Psoas muscle (tissue), 8 donors: ENCODE results near the gene SLC25A13. TPM values are rescaled to one million over a fixed set of nuclear protein-coding genes. Genes with fewer than 3 reads are reported as not detected.

Experiments used
- ATAC-seq, 4 donors: fragments of 200-7000 bp; cut with Tn5 transposase; one replicate each; pipeline ENCODE4 v1.9.1; 2020; ENCODE audit warnings: moderate library complexity in 3 of 4, mild to moderate bottlenecking in 2 of 4
- DNase-seq, 2 donors: peaks; one replicate each; pipeline ENCODE4 v3.0.0-alpha.2; 2020
- H3K27ac ChIP-seq: fragments of 200-600 bp; one replicate; pipeline ENCODE4 v1.8.0; 2022
- H3K27me3 ChIP-seq, 3 donors: fragments of 200-600 bp in 1 of 3; one replicate each; pipeline versions ENCODE4 v1.6.1 to v1.8.0; 2013 to 2022; ENCODE audit warnings: low read length in 2 of 3, mild to moderate bottlenecking in 2 of 3, moderate library complexity in 1 of 3; ENCODE audit not compliant: insufficient read depth in 3 of 3
- H3K36me3 ChIP-seq, 2 donors: fragments of 200-600 bp in 1 of 2; one replicate each; pipeline versions ENCODE4 v1.6.1 to v1.8.0; 2013 to 2022; ENCODE audit warnings: low read depth in 1 of 2, mild to moderate bottlenecking in 1 of 2, moderate library complexity in 1 of 2; ENCODE audit not compliant: insufficient read depth in 1 of 2
- H3K4me1 ChIP-seq: fragments of 200-600 bp; one replicate; pipeline ENCODE4 v1.8.0; 2022
- H3K4me3 ChIP-seq: fragments of 200-600 bp; one replicate; pipeline ENCODE4 v1.8.0; 2022; ENCODE audit warnings: mild to moderate bottlenecking
- H3K9me3 ChIP-seq: fragments of 200-600 bp; one replicate; pipeline ENCODE4 v1.8.0; 2022
- CTCF ChIP-seq: fragments of 200-600 bp; IDR thresholded peaks from one replicate; pipeline ENCODE4 v1.8.0; 2022; ENCODE audit warnings: antibody characterized with exemption
- WGBS, 3 donors: extraction: QIAGEN DNeasy Blood & Tissue Kit; methylation state at CpG; one replicate each; pipeline versions ENCODE4 v1.1.6 to v1.1.7; 2013; 5-methylcytosine and 5-hydroxymethylcytosine counted together
- intact Hi-C, 2 donors: fragments of 100-400 bp; cut with DNase I; formaldehyde crosslinking; loops; one replicate each; pipeline versions ENCODE4 v1.11.0 to v1.14.2; 2022
- polyA plus RNA-seq, 3 donors: library from polyadenylated mRNA; stranded (reverse); fragments of 200-250 nt; gene quantifications; one replicate each; pipeline ENCODE4 v1.2.3, GENCODE V29; 2013
- total RNA-seq, 4 donors: library from RNA; stranded (reverse); fragmentation: NEBNext Ultra II Directional in 2 of 4; extraction: Animal tissue kit (Norgen Biotek cat#: 25700) in 2 of 4; gene quantifications; one replicate each; pipeline versions ENCODE4 v1.2.1 to v1.2.4, GENCODE V29; 2021 to 2023
- donor health status: healthy with polysubstance abuse.
- donor health status: DM: no; HTN: no; CAD: no; lungs with moderate emphysema.
- donor health status: Bipolar disorder and iron deficiency.
- donor health status: healthy.
- donor health status: DM: yes; HTN: yes; CAD: no.
- donor health status: DM: no; HTN: no; CAD: no.
- donor health status: DM: no; HTN: no; CAD: no.
- donor health status: DM: yes; HTN: yes; CAD: no.

Gene SLC25A13
- total and polyA plus RNA-seq, 7 donors: 3.3 to 31.6 (median 9.0) TPM

DNA sequence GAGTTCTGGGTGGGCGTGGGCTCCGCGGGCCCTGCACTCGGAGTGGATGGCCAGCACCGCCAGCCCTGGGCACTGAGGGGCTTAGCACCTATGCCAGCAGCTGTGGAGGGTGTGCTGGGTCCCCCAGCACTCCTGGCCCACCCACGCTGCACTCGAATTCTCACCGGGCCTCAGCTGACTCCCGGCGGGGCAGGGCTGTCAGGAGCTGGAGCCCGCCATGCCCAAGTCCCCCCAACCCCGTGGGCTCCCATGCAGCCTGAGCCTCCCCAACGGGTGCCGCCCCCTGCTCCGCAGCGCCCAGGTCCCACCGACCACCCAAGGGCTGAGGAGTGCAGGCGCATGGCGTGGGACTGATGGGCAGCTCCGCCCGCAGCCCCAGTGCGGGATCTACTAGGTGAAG is 93.1 kb downstream of the SLC25A13 start:
- intact Hi-C loops: no loop called here

DNA sequence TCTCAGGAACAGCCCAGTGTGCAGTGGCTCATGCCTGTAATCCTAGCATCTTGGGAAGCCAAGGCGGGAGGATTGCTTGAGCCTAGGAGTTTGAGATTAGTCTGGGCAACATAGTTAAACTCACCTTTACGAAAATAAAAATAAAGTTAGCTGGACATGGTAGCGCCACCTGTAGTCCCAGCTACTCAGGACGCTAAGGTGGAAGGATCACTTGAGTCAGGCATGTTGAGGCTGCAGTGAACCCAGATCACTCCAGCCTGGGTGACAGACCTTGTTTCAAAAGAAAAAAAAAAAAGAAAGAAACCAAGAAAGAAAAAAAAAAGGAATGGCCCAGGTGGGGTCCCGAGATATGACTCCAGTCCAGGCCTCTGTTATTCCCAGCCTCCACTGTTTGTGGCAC is 96.6 kb downstream of the SLC25A13 start:
- Histone ChIP-seq H3K4me3 (no peak overlapping the region), H3K27me3 (no peaks in the 10 kb centered on the region), H3K36me3 (peaks cover 0 to 7% of the 10 kb centered on the region in 2 donors), H3K27ac (no peak overlapping the region), H3K9me3 (no peaks in the 10 kb centered on the region), H3K4me1 (no peaks in the 10 kb centered on the region)
- no peak for TF ChIP-seq CTCF
- 98 to 99% (median 99%) methylated on average over 5 of the region's 5 CpGs for WGBS, 3 donors
- intact Hi-C loops: no loop called here
- DNase-seq (no peak), ATAC-seq (no peak)

More for the DNA sequence above, 93.1 kb downstream of the SLC25A13 start:
- Histone ChIP-seq H3K27ac (no peak overlapping the region), H3K27me3 (no peaks in the 10 kb centered on the region), H3K36me3 (peaks cover 0 to 7% of the 10 kb centered on the region in 2 donors), H3K4me3 (no peak overlapping the region), H3K9me3 (no peaks in the 10 kb centered on the region), H3K4me1 (no peaks in the 10 kb centered on the region)
- peak in 1 of 2 donors; percentile 39 for DNase-seq
- WGBS, 3 donors: 98 to 99% (median 98%) methylated on average over 19 to 22 of the region's 22 CpGs
- TF ChIP-seq CTCF: no peak
- ATAC-seq: no peak

GRCh38 chr7:96224685-96225084 is 97.2 kb downstream of the SLC25A13 start:
- no peaks in the 10 kb centered on the region for H3K27me3 ChIP-seq
- 95 to 96% (median 96%) methylated on average over 1 of the region's 1 CpG for WGBS, 3 donors
- ATAC-seq (peak in 1 of 4 donors; percentile 48), DNase-seq (no peak)
- intact Hi-C loops: no loop called here
- no peak overlapping the region for H3K4me3 ChIP-seq
- H3K9me3 ChIP-seq: no peaks in the 10 kb centered on the region
- no peak overlapping the region for H3K27ac ChIP-seq
- peak; percentile 19 for TF ChIP-seq CTCF
- peaks cover 0 to 3% of the 10 kb centered on the region in 2 donors for H3K36me3 ChIP-seq
- H3K4me1 ChIP-seq: no peaks in the 10 kb centered on the region

DNA sequence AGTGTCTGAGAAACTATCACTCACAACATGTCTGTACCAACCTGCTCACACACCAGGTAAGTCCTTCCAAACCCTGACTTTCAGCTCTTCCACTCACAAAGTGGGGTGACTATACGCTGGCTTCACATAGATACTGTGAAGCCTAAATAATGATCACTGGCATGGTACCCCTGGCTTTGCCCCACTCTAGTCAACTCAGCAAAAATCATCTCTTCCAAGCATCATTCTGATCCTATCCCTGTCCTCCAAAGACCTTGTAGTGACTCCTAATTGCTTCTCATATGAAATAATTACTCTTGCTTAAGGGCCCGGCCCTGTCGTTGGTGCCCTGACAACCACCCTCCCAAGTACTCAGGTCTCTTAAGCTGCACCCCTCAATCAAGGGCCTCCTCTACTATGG is 97.8 kb downstream of the SLC25A13 start:
- no peaks in the 10 kb centered on the region for H3K36me3 ChIP-seq
- no peaks in the 10 kb centered on the region for H3K9me3 ChIP-seq
- intact Hi-C loops: no loop called here
- H3K4me1 ChIP-seq: no peaks in the 10 kb centered on the region
- WGBS, 3 donors: 86 to 95% (median 88%) methylated on average over 3 of the region's 3 CpGs
- DNase-seq: no peak
- no peak overlapping the region for H3K27ac ChIP-seq
- TF ChIP-seq CTCF: no peak
- no peak overlapping the region for H3K4me3 ChIP-seq
- H3K27me3 ChIP-seq: no peaks in the 10 kb centered on the region
- ATAC-seq: no peak

GRCh38 chr7:96221888-96222287 is 100.0 kb downstream of the SLC25A13 start:
- no peak for ATAC-seq
- Histone ChIP-seq H3K27me3 (no peaks in the 10 kb centered on the region), H3K36me3 (no peaks in the 10 kb centered on the region), H3K9me3 (no peaks in the 10 kb centered on the region), H3K4me1 (no peaks in the 10 kb centered on the region), H3K4me3 (no peak overlapping the region), H3K27ac (no peak overlapping the region)
- no peak for DNase-seq
- TF ChIP-seq CTCF: no peak
- intact Hi-C loops: no loop called here
- WGBS, 3 donors: 96 to 98% (median 96%) methylated on average over 5 of the region's 5 CpGs
